ENCODE measurements around the gene RPS6KA5. TPM values are rescaled to one million over a fixed set of nuclear protein-coding genes. Genes with fewer than 3 reads are reported as not detected.
"Not testable (repeated sequence)": the region's sequence is repeated elsewhere in the genome, so short reads cannot be mapped to it uniquely, and the experiment has no call there.

Gene RPS6KA5
- total RNA-seq, 2 donors from 2014 or later, result 3.3 to 5.1 TPM

DNA sequence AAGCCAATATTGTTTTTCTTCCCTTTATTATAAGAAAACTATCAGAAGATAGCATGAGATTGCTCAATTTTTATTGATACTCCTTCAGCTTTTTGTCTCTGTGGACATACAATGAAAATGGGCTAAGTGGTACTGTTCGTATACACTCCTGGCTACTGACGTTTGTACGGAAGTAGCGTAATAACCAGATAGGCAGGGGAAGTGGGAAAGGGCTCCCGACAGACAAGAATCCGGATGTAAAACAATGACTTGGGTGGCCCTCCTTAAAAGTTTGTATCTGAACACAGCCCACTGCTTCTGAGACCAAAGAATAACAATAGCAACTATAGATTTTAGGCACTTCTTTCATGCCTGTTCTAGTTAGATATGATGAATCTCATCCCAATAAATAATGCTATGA, 99.6 kb downstream of the RPS6KA5 start:
- Histone ChIP-seq H3K27ac (ENCODE audit: low read depth, low read length) (no peak overlapping the region), H3K36me3 (ENCODE audit: control insufficient read depth, insufficient read depth, low read length) (no peaks in the 10 kb centered on the region), H3K4me3 (ENCODE audit: low read length) (no peak overlapping the region), H3K27me3 (ENCODE audit: control insufficient read depth, insufficient read depth, low read length, poor library complexity, severe bottlenecking) (no peaks in the 10 kb centered on the region), H3K9ac (ENCODE audit: extremely low read depth, low read length, poor library complexity, severe bottlenecking) (no peak overlapping the region), H3K4me1 (ENCODE audit: control insufficient read depth, insufficient read depth, low read length) (no peaks in the 10 kb centered on the region), H3K9me3 (ENCODE audit: control insufficient read depth, low read length) (peaks cover 16% of the 10 kb centered on the region)
- Mint-ChIP-seq H3K36me3 (ENCODE audit: low read depth) (no peaks in the 10 kb centered on the region), H3K27ac (no peak overlapping the region), H3K4me1 (peaks cover 4% of the 10 kb centered on the region), H3K9me3 (peaks cover 4% of the 10 kb centered on the region), H3K27me3 (ENCODE audit: insufficient read depth) (no peaks in the 10 kb centered on the region), H3K4me3 (no peak overlapping the region)
- DNase-seq, result no peak
- TF ChIP-seq, protein P1, sequence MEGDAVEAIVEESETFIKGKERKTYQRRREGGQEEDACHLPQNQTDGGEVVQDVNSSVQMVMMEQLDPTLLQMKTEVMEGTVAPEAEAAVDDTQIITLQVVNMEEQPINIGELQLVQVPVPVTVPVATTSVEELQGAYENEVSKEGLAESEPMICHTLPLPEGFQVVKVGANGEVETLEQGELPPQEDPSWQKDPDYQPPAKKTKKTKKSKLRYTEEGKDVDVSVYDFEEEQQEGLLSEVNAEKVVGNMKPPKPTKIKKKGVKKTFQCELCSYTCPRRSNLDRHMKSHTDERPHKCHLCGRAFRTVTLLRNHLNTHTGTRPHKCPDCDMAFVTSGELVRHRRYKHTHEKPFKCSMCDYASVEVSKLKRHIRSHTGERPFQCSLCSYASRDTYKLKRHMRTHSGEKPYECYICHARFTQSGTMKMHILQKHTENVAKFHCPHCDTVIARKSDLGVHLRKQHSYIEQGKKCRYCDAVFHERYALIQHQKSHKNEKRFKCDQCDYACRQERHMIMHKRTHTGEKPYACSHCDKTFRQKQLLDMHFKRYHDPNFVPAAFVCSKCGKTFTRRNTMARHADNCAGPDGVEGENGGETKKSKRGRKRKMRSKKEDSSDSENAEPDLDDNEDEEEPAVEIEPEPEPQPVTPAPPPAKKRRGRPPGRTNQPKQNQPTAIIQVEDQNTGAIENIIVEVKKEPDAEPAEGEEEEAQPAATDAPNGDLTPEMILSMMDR (conservative IDR thresholded peaks at IDR 0.05), result no peak
- 92 to 94% methylated on average over 6 of the region's 6 CpGs for WGBS, 2 experiments (ENCODE audit: insufficient coverage in 1 of 2, insufficient read length in 1 of 2)

DNA sequence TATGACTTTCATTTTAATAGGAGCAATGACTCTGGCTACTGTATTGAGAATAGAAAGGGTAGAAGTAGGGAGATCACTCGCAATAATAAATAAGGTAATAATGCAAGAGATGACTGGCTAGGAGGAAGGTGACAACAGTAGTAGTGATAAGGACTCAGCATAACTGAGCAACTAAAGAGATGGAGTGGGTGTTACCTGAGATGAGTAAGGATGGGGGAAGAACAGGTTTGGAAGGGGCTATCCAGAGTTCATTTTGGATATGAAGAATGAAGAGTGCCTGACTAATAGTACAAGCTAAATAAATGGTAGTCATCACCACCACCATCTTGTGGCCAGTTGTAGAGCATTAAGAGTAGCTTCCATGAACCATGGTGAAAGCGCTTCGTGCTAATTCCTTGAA, 101.1 kb downstream of the RPS6KA5 start:
- H3K4me1 Mint-ChIP-seq, result peaks cover 4% of the 10 kb centered on the region
- TF ChIP-seq, protein P1 (conservative IDR thresholded peaks at IDR 0.05), result no peak
- no peaks in the 10 kb centered on the region for H3K27me3 ChIP-seq (ENCODE audit: control insufficient read depth, insufficient read depth, low read length, poor library complexity, severe bottlenecking)
- H3K9me3 ChIP-seq (ENCODE audit: control insufficient read depth, low read length), result peaks cover 30% of the 10 kb centered on the region
- no peak overlapping the region for H3K4me3 ChIP-seq (ENCODE audit: low read length)
- no peak overlapping the region for H3K27ac ChIP-seq (ENCODE audit: low read depth, low read length)
- no peaks in the 10 kb centered on the region for H3K27me3 Mint-ChIP-seq (ENCODE audit: insufficient read depth)
- WGBS, 2 experiments (ENCODE audit: insufficient coverage in 1 of 2, insufficient read length in 1 of 2), result 99 to 100% methylated on average over 2 to 3 of the region's 3 CpGs
- no peak for DNase-seq
- H3K36me3 ChIP-seq (ENCODE audit: control insufficient read depth, insufficient read depth, low read length), result no peaks in the 10 kb centered on the region
- H3K4me1 ChIP-seq (ENCODE audit: control insufficient read depth, insufficient read depth, low read length), result no peaks in the 10 kb centered on the region
- no peaks in the 10 kb centered on the region for H3K36me3 Mint-ChIP-seq (ENCODE audit: low read depth)
- H3K4me3 Mint-ChIP-seq, result no peak overlapping the region
- no peak overlapping the region for H3K27ac Mint-ChIP-seq
- H3K9ac ChIP-seq (ENCODE audit: extremely low read depth, low read length, poor library complexity, severe bottlenecking), result no peak overlapping the region
- peaks cover 18% of the 10 kb centered on the region for H3K9me3 Mint-ChIP-seq

DNA sequence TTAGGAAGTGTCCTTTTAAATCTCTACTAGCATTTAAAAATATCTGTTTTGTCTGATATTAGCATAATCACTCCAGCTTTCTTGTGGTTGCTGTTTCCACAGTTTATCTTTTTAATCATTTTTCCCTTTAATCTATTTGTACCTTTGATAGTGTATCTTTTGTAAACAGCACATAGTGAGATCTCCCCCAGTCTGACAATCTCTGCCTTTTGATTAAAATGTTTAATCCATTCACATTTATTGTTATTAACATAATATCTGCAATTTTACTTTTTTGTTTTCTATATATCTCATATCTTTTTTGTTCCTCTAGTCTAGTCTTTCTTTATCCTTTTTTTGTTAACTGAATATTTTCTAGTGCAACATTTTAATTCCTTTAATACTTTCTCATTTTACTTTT, 104.2 kb downstream of the RPS6KA5 start:
- Histone ChIP-seq H3K27me3 (ENCODE audit: control insufficient read depth, insufficient read depth, low read length, poor library complexity, severe bottlenecking) (no peaks in the 10 kb centered on the region), H3K4me1 (ENCODE audit: control insufficient read depth, insufficient read depth, low read length) (no peaks in the 10 kb centered on the region), H3K9me3 (ENCODE audit: control insufficient read depth, low read length) (peaks cover 41% of the 10 kb centered on the region), H3K27ac (ENCODE audit: low read depth, low read length) (no peak overlapping the region), H3K4me3 (ENCODE audit: low read length) (no peak overlapping the region), H3K36me3 (ENCODE audit: control insufficient read depth, insufficient read depth, low read length) (no peaks in the 10 kb centered on the region), H3K9ac (ENCODE audit: extremely low read depth, low read length, poor library complexity, severe bottlenecking) (no peak overlapping the region)
- Mint-ChIP-seq H3K4me1 (peaks cover 4% of the 10 kb centered on the region), H3K9me3 (peaks cover 46% of the 10 kb centered on the region), H3K27ac (no peak overlapping the region), H3K36me3 (ENCODE audit: low read depth) (peaks cover 4% of the 10 kb centered on the region), H3K27me3 (ENCODE audit: insufficient read depth) (no peaks in the 10 kb centered on the region), H3K4me3 (no peak overlapping the region)
- DNase-seq, result no peak
- TF ChIP-seq, protein P1 (conservative IDR thresholded peaks at IDR 0.05), result no peak

DNA sequence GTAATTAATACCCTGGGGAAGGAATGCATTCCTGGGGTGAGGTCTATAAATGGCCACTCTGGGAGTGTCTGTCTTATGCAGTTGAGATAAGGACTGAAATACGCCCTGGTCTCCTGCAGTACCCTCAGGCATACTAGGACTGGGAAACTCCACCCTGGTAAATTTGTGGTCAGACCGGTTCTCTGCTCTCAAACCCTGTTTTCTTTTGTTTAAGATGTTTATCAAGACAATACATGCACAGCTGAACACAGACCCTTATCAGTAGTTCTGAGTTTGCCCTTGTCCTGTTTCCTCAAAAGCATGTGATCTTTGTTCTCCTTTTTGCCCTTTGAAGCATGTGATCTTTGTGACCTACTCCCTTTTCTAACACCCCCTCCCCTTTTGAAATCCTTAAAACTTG, 106.8 kb downstream of the RPS6KA5 start:
- not testable (repeated sequence) for H3K27ac ChIP-seq (ENCODE audit: low read depth, low read length); H3K9ac ChIP-seq (ENCODE audit: extremely low read depth, low read length, poor library complexity, severe bottlenecking); H3K27me3 Mint-ChIP-seq (ENCODE audit: insufficient read depth); H3K27me3 ChIP-seq (ENCODE audit: control insufficient read depth, insufficient read depth, low read length, poor library complexity, severe bottlenecking); H3K4me1 Mint-ChIP-seq; H3K4me1 ChIP-seq (ENCODE audit: control insufficient read depth, insufficient read depth, low read length); H3K36me3 Mint-ChIP-seq (ENCODE audit: low read depth); H3K36me3 ChIP-seq (ENCODE audit: control insufficient read depth, insufficient read depth, low read length); H3K4me3 ChIP-seq (ENCODE audit: low read length); H3K27ac Mint-ChIP-seq; DNase-seq; H3K4me3 Mint-ChIP-seq
- WGBS, 2 experiments (ENCODE audit: insufficient coverage in 1 of 2, insufficient read length in 1 of 2), result 77 to 98% methylated on average over 2 of the region's 2 CpGs
- peaks cover 41% of the 10 kb centered on the region for H3K9me3 ChIP-seq (ENCODE audit: control insufficient read depth, low read length)
- peaks cover 46% of the 10 kb centered on the region for H3K9me3 Mint-ChIP-seq

All from endodermal cell (in vitro differentiated cells).